HFFc6 (cell line): Measurements from ENCODE around the gene ATXN7. TPM values are rescaled to one million over a fixed set of nuclear protein-coding genes. Genes with fewer than 3 reads are reported as not detected.

Source experiments
- DNase-seq: peaks from one replicate; pipeline ENCODE4 v3.0.0-alpha.2; 2018
- H3K27ac Mint-ChIP-seq: 2 replicates; pipeline ENCODE4 v1.8.0; 2020; ENCODE audit warnings: mild to moderate bottlenecking, mixed read lengths
- H3K27me3 Mint-ChIP-seq: 2 replicates; pipeline ENCODE4 v1.8.0; 2021; ENCODE audit warnings: mild to moderate bottlenecking, moderate library complexity, mixed read lengths; ENCODE audit not compliant: insufficient read depth
- H3K36me3 Mint-ChIP-seq: 2 replicates; pipeline ENCODE4 v1.8.0; 2021; ENCODE audit warnings: low read depth, mixed read lengths
- H3K4me1 Mint-ChIP-seq: 2 replicates; pipeline ENCODE4 v1.8.0; 2020; ENCODE audit warnings: low read depth, mixed read lengths
- H3K4me3 Mint-ChIP-seq: 2 replicates; pipeline ENCODE4 v1.8.0; 2020; ENCODE audit warnings: mild to moderate bottlenecking, moderate library complexity, mixed read lengths
- H3K9me3 Mint-ChIP-seq: 2 replicates; pipeline ENCODE4 v1.8.0; 2020; ENCODE audit warnings: mild to moderate bottlenecking, mixed read lengths
- CTCF ChIP-seq: fragments of 200-600 bp; sonication (generic); IDR thresholded peaks from 2 replicates; pipeline ENCODE4 v1.5.0; 2021; ENCODE audit warnings: antibody characterized with exemption, mild to moderate bottlenecking
- total RNA-seq, 6 experiments: library from RNA; stranded (reverse); fragmentation: NEBNext Ultra II Directional; extraction: Animal tissue kit (Norgen Biotek cat#: 25700); gene quantifications; 2 replicates in 1 of 6; 3 replicates in 5 of 6; pipeline ENCODE4 v1.2.3, GENCODE V29; 2021

Gene ATXN7
- total RNA-seq, 6 experiments from 2014 or later, result 11.5 to 18.4 (median 15.2) TPM

GRCh38 chr3:63845215-63845614 lies 18.5 kb upstream of the ATXN7 start:
- H3K27ac Mint-ChIP-seq, result no peak overlapping the region
- H3K9me3 Mint-ChIP-seq, result no peaks in the 10 kb centered on the region

GRCh38 chr3:63847718-63848450 lies 15.8 kb upstream of the ATXN7 start:
- no peak overlapping the region for H3K4me3 Mint-ChIP-seq
- no peak for DNase-seq
- H3K36me3 Mint-ChIP-seq, result peaks cover 22% of the 10 kb centered on the region
- no peak overlapping the region for H3K27ac Mint-ChIP-seq
- no peaks in the 10 kb centered on the region; the same call in 1 of the 2 replicates for H3K27me3 Mint-ChIP-seq
- no peaks in the 10 kb centered on the region for H3K9me3 Mint-ChIP-seq
- H3K4me1 Mint-ChIP-seq, result peaks cover 14% of the 10 kb centered on the region
- no peak for TF ChIP-seq CTCF

More at GRCh38 chr3:63845215-63845614, 18.5 kb upstream of the ATXN7 start:
- H3K4me3 Mint-ChIP-seq, result no peak overlapping the region
- no peaks in the 10 kb centered on the region for H3K27me3 Mint-ChIP-seq
- H3K4me1 Mint-ChIP-seq, result peaks cover 12% of the 10 kb centered on the region
- no peak for DNase-seq
- no peak for TF ChIP-seq CTCF
- peaks cover 5% of the 10 kb centered on the region; the same call in 1 of the 2 replicates for H3K36me3 Mint-ChIP-seq

- Mint-ChIP-seq H3K27ac (no peak overlapping the region), H3K4me3 (no peak overlapping the region), H3K27me3 (no peaks in the 10 kb centered on the region; the same call in 1 of the 2 replicates), H3K4me1 (peaks cover 14% of the 10 kb centered on the region), H3K36me3 (peaks cover 17% of the 10 kb centered on the region), H3K9me3 (no peaks in the 10 kb centered on the region)
- no peak for DNase-seq
- TF ChIP-seq CTCF, result no peak
Measured at GRCh38 chr3:63849175-63849574, 14.5 kb upstream of the ATXN7 start.

GRCh38 chr3:63851287-63851686 lies 12.4 kb upstream of the ATXN7 start:
- Mint-ChIP-seq H3K4me1 (peaks cover 21% of the 10 kb centered on the region), H3K27ac (no peak overlapping the region), H3K9me3 (no peaks in the 10 kb centered on the region), H3K27me3 (no peaks in the 10 kb centered on the region; the same call in 1 of the 2 replicates), H3K36me3 (peaks cover 17% of the 10 kb centered on the region), H3K4me3 (no peak overlapping the region)
- no peak for TF ChIP-seq CTCF
- DNase-seq, result no peak

DNA sequence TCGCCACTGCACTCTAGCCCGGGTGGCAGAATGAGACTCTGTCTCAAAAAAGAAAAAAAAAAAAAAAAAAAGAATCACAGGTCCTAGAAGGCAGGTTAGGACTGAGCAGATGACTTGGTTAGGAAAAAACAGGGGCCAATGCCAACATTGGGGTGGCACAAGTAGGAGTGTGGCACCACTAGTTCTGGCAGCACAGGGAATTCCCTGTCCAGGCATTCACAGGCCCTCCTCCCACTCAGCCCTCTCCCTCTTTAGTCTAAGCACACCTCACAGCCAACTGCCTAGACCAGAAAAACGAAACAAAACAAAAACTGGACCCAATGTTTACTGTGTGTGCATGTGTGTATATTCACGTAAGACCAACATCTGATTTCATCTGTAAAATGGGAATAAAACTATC lies 10.6 kb upstream of the ATXN7 start:
- no peak for TF ChIP-seq CTCF
- Mint-ChIP-seq H3K27me3 (no peaks in the 10 kb centered on the region; the same call in 1 of the 2 replicates), H3K4me1 (peaks cover 36% of the 10 kb centered on the region), H3K4me3 (no peak overlapping the region), H3K9me3 (no peaks in the 10 kb centered on the region), H3K27ac (no peak overlapping the region), H3K36me3 (peaks cover 17% of the 10 kb centered on the region)
- no peak for DNase-seq
